Left ventricle myocardium inferior (tissue), 1 donor: ENCODE results near the gene CYP27C1. TPM values are rescaled to one million over a fixed set of nuclear protein-coding genes. Genes with fewer than 3 reads are reported as not detected.

Experiments
- DNase-seq: peaks from one replicate; pipeline ENCODE4 v3.0.0-alpha.2; 2020
- H3K27ac ChIP-seq: fragments of 200-600 bp; replicated peaks from 2 replicates; pipeline ENCODE4 v1.8.0; 2021
- H3K27me3 ChIP-seq: fragments of 200-600 bp; 2 replicates; pipeline ENCODE4 v1.8.0; 2021; ENCODE audit warnings: low read depth
- H3K36me3 ChIP-seq: fragments of 200-600 bp; 2 replicates; pipeline ENCODE4 v1.8.0; 2021
- H3K4me1 ChIP-seq: fragments of 200-600 bp; 2 replicates; pipeline ENCODE4 v1.8.0; 2021
- H3K4me3 ChIP-seq: fragments of 200-600 bp; 2 replicates; pipeline ENCODE4 v1.8.0; 2021; ENCODE audit warnings: mild to moderate bottlenecking, moderate library complexity
- H3K9me3 ChIP-seq: fragments of 200-600 bp; replicated peaks from 2 replicates; pipeline ENCODE4 v1.8.0; 2021
- CTCF ChIP-seq: fragments of 200-600 bp; IDR thresholded peaks from 2 replicates; pipeline ENCODE4 v1.8.0; 2021; ENCODE audit warnings: antibody characterized with exemption, mild to moderate bottlenecking, borderline replicate concordance
- intact Hi-C: fragments of 100-400 bp; cut with micrococcal nuclease; formaldehyde crosslinking; loops from one replicate; pipeline ENCODE4 v1.11.0; 2022
- total RNA-seq: library from RNA; stranded (reverse); fragmentation: NEBNext Ultra II Directional; extraction: Animal tissue kit (Norgen Biotek cat#: 25700); gene quantifications from one replicate; pipeline ENCODE4 v1.2.1, GENCODE V29; 2021
- donor health status: DM: no; HTN: yes; CAD: no; lungs with severe emphysema.

The CYP27C1 gene
- total RNA-seq, 1 donor from 2014 or later: 0.11 TPM

DNA sequence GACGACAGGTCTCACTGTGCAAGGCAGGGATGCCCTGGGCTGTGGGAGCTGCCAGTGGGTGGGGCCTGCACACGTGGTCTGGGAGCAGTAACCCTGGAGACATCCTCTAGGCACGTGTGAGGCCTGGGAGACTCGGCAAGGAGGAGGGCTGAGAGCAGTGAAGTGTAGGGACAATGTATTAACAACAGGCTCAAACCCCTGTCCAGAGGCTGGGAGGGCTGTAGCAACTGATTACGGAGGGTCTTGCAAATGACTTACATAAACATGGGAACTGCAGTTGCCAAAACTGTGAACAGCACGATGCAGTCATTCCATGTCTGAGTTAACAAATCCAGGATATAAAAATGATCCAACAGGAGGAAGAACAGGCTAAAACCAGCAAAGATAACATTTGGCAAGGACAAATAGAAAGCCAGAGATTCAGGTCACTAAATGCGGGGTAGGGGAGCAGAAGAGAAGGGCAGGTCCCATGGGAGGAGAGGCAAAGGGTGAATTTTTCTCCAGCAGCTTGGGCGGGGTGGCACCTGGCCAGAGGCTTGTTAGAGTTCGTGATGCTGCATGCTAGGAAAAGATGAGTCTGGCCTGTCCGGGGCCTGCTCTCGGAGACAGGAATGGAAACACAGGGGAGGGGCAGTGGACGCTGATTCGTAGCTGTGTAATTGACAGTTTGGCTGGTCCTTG lies 44.9 kb downstream of the CYP27C1 start:
- peak; percentile 50 for DNase-seq
- peak overlapping the region; percentile 17 for H3K27ac ChIP-seq
- H3K4me1 ChIP-seq: peaks cover 30% of the 10 kb centered on the region
- H3K27me3 ChIP-seq: peaks cover 29% of the 10 kb centered on the region
- H3K9me3 ChIP-seq: peaks cover 14% of the 10 kb centered on the region
- TF ChIP-seq CTCF: no peak
- H3K36me3 ChIP-seq: no peaks in the 10 kb centered on the region
- intact Hi-C loops: no loop called here
- H3K4me3 ChIP-seq: no peak overlapping the region

GRCh38 chr2:127174640-127175039 lies 45.5 kb downstream of the CYP27C1 start:
- no peak for DNase-seq

GRCh38 chr2:127174136-127174535 lies 46.0 kb downstream of the CYP27C1 start:
- no peak for TF ChIP-seq CTCF
- DNase-seq: no peak
- intact Hi-C loops: no loop called here
- Histone ChIP-seq H3K27me3 (peaks cover 29% of the 10 kb centered on the region), H3K9me3 (peaks cover 6% of the 10 kb centered on the region), H3K27ac (no peak overlapping the region), H3K4me3 (no peak overlapping the region), H3K4me1 (peaks cover 30% of the 10 kb centered on the region), H3K36me3 (no peaks in the 10 kb centered on the region)

More at GRCh38 chr2:127174640-127175039, 45.5 kb downstream of the CYP27C1 start:
- TF ChIP-seq CTCF: no peak
- no peaks in the 10 kb centered on the region for H3K36me3 ChIP-seq
- H3K9me3 ChIP-seq: peaks cover 10% of the 10 kb centered on the region
- peak overlapping the region; percentile 17 for H3K27ac ChIP-seq
- no peak overlapping the region for H3K4me3 ChIP-seq
- intact Hi-C loops: no loop called here
- H3K4me1 ChIP-seq: peaks cover 30% of the 10 kb centered on the region
- H3K27me3 ChIP-seq: peaks cover 29% of the 10 kb centered on the region

- intact Hi-C loops: no loop called here
These were observed 47.0 kb downstream of the CYP27C1 start for GRCh38 chr2:127173057-127173456.

GRCh38 chr2:127172306-127172705 lies 47.8 kb downstream of the CYP27C1 start:
- Histone ChIP-seq H3K4me3 (no peak overlapping the region), H3K36me3 (no peaks in the 10 kb centered on the region), H3K9me3 (no peaks in the 10 kb centered on the region), H3K27me3 (peaks cover 35% of the 10 kb centered on the region), H3K27ac (no peak overlapping the region), H3K4me1 (peaks cover 30% of the 10 kb centered on the region)
- no peak for DNase-seq
- intact Hi-C loops: no loop called here
- no peak for TF ChIP-seq CTCF

More at GRCh38 chr2:127173057-127173456, 47.0 kb downstream of the CYP27C1 start:
- no peak for TF ChIP-seq CTCF
- Histone ChIP-seq H3K36me3 (no peaks in the 10 kb centered on the region), H3K27ac (no peak overlapping the region), H3K27me3 (peaks cover 32% of the 10 kb centered on the region), H3K9me3 (no peaks in the 10 kb centered on the region), H3K4me1 (peaks cover 30% of the 10 kb centered on the region), H3K4me3 (no peak overlapping the region)
- peak; percentile 34 for DNase-seq
